DMS153 (cell line): ENCODE measurements around the gene IL12A.

Experiments used
- DNase-seq: peaks from one replicate; lab custom pipeline; 2025; lab: John Stamatoyannopoulos, UW

The IL12A gene

DNA sequence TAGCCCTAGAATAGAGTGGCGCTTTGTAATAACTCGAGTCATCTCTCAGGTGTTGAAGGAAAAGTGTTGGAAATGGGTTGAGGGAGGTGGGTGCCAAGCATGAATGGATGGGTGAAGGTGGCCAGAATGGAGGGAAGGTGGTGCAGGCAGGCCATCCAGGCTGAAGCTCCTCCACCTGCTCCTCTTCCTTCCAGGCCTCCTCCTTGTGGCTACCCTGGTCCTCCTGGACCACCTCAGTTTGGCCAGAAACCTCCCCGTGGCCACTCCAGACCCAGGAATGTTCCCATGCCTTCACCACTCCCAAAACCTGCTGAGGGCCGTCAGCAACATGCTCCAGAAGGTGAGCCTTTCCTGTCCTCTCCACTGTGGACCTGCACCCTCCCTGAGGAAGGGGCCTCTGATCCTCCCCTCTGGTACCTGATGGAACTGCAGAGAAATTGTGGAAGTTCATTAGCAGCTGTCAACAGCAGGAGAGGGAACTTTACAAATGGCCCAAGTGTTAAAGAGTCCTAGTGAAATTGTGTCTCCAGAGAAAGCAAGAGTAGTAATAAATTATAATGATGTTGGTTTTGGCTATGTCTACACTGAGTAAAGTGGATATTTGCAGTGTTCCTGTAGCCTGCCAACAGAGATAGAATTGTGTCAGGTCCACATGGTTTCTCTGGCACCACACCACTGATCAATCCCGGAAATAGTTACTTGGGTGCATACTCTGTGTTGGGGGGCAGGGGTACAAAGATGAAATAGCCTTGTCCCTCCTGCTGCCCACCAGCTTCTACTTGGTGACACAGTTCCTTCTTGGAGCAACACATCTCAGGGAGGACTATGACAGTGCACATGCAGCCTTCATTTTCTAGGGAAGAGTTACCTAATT is 1.6 kb downstream of the IL12A start:
- no peak for DNase-seq

GRCh38 chr3:159991591-159991990 is 3.0 kb downstream of the IL12A start:
- DNase-seq = no peak

GRCh38 chr3:159992589-159992988 is 4.0 kb downstream of the IL12A start:
- no peak for DNase-seq

DNA sequence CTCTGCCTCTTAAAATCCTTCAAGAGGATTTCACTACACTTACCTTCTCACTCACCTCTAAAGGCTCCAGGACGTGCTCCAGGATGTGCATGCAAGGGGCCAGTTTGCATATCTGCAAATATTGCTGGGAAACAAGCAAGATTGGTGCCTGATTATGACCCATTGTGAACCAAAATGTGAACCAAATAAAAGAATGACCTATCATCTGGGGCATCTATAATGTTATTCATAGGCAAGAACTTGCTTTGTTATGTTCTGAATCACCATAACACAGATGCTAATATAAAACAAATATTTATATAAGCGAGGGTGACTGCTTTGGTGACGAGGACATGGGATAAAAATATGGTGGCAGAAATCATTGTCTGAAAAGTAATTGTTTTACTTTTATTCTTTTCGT is 5.5 kb downstream of the IL12A start:
- DNase-seq = no peak

DNA sequence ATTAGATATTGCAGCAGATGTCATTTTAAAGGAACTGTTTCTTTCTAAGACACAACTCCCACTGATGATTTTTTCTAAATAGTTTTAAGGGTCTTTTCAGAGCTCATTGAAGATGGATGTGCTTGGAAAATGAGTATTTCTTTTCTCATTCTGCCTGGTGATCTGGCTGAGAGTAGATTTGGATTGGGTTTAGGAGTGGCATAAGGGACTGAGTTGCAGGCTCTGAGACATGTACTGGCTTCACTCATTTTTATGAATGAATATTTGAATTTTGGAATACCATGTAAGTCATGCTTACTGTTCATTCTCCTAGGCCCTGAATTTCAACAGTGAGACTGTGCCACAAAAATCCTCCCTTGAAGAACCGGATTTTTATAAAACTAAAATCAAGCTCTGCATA is 6.5 kb downstream of the IL12A start:
- DNase-seq = no peak

DNA sequence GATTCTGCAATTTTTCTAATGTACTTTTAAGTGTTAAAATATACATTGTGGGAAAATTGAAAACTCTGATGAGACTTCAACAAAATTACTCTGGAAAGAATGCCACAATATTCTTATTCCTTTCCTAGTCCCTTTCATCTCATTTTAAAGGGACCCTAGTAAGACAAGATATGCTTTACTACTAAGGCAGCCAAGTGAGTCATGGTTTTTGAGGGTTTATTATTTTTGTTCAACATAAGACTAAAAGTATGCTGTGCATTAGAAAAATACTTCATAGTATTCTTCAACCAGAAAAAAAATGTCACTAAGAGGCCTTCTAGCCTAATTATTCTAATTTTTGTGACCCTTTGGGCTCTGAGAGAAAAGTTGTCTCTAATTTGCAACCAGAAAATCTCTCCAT is 7.4 kb downstream of the IL12A start:
- no peak for DNase-seq

GRCh38 chr3:159996959-159997358 is 8.3 kb downstream of the IL12A start:
- no peak for DNase-seq

DNA sequence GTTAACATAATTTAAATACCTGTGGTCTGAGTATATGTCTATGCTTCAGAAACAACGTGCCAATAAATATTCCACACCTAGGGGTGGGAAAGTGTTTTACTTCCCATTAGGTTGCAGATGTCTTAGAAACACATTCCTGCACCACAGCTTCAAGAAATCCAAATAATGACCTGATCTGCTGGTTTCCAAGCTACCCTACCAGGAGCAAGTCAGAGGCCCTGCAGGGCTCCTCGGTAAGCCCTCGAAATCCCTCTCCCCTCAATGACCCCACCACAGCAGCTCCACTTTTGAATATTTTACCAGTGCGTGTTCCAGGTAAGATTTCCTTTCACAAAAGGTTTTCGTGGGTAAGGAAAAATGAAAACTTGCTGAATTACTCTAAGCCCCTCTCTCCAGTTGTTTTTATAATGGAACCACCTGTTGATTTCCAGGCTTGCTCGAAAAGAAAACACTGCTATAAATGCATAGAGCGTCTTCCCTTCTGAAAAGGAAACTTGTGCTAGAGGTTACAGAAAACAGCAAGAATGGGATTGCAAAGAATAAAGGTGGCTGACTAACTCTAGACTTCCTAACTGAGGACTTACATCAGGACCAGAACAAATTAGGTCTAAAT is 12.6 kb downstream of the IL12A start:
- DNase-seq = no peak

DNA sequence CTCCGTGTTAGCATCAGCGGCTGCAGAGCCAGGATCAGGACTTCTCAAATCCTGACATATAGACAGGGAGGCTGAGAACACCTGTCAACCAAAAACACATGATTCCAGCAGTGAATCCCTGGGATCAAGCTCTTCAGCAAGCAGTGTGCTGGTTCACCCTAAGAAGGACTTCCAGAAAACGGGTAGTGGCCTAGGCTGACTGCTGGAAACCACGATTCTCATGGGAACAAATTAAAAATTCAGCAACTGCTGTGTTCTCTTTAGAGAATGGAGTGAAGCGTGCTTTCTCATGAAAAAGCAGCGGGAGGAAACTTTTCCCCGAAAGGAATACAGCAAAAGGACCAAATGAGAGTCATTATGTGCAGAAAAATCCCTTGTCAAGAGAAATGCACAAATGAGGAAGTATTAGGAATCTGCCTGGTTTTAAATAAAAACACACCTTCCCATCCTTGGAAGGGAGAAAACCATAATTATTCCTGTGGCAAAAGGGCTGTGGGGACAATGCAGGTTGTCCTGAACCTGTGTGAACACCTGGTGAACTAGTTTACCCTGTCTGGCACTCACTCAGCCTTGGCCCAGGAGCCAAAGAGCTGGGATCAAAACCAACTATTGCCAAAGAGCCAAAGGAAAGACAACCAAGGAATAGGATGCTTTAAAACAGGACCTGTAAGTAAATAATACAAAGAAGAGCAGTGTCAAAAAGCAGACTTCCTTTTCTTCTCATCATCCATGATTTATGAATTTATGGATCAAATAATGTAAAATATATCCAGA is 13.4 kb downstream of the IL12A start:
- no peak for DNase-seq

GRCh38 chr3:160003520-160004128 is 15.0 kb downstream of the IL12A start:
- no peak for DNase-seq

DNA sequence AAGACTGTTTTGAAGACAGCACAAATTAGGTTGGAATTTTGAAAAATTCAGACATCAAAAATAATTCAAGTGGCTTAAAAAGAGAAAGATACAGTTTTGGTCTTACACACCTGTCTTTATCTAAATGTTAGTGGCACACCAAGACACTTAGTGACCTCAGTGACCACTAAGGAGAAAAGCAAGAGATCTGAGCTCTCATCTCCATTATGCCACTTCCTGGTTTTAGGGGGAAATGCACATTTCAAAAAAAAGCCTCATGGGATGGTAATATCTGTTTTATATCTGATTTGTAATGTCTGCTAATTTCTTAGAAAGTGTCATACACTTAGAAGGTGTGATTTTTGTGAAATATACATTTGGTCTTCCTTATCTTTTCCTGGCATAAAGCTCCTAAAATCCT is 16.4 kb downstream of the IL12A start:
- DNase-seq = no peak

GRCh38 chr3:160006282-160007163 is 17.9 kb downstream of the IL12A start:
- DNase-seq = no peak

DNA sequence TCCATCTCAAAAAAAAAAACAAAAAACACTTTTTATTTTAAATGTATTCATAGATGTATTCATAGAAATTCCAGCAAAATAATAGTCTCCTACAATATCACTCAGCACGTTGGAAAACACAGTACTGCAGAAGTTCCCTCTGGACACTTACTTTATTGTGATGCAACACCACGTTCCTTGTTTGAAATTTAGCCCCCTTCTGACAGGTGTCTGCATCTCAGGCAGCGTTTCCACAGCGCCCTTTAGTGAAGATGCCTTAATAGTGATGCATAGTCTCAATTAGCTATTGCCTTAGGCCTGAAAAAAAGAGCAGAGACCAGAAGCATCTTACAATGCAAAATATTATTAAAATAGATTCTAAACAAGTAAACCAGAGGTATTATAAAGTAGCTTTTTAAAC is 20.3 kb downstream of the IL12A start:
- no peak for DNase-seq

DNA sequence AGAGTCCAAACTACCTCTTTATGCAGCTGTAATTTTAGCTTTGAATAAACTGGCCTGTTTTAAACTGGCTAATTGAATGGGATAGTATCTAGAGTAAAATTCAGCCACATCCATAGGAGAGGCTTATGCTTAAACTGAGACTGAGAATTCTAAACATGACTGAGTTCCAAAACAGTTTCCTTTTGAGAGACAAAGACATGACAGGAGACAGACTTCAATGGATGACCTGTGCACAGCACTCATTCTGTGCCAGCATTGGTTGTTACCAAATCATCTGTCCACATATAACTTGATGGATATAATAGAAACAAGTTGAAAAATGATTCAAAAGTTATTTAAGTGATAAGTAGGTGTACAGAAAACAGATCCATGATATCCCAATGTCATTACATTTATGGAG is 20.9 kb downstream of the IL12A start:
- no peak for DNase-seq

DNA sequence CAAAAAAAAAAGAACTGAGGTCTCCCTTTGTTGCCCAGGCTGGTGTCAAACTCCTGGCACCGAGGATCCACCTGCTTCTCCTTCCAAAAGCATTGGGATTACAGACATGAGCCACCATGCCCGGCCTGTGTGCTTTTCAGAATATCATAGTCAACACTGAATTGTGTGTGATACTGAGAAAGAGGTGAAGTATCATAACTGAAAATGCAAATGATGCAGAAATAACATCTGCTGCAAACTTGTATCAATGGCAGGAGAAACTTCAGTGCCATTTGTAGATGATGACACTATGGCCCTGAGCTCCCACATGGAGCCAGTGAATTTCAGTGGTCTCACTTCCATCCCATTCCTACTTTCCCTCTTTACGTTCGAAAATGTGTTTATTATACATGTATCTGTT is 21.9 kb downstream of the IL12A start:
- no peak for DNase-seq

DNA sequence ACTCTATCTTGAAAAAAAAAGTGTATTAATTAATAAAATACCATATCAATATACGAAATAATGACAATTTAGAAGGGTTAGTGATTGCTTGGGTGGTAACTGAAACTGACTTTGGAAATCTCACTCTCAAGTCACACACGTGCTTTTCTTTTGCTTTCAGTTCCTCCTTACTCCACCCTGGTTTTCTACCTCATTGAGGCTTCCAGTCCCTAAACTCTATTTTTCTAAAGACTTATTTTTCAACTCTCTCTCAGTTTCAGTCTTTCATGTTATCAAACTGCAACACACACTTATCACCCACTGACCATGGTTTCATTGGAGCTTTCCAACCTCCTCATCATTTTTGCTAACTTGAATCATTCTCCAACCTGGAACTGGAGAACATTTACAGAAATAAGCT is 23.5 kb downstream of the IL12A start:
- DNase-seq = no peak

DNA sequence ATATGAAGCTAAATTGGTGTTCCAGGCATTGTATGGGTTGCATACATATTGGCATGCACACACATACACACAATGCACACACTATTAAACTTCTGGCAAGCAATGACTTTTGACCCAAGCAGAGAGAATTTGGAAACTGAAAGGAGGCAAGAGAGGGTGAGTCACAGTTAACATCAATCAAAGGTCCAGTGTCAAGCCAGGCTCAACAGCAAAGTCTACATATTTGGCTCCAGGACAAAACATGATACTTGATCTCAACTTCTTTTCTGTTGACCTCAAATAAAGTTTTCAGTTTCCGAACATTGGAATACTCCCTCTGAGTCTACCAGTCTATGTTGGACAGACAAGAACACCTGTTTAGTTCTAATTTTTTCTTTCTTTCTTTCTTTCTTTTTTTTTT is 28.3 kb downstream of the IL12A start:
- no peak for DNase-seq

DNA sequence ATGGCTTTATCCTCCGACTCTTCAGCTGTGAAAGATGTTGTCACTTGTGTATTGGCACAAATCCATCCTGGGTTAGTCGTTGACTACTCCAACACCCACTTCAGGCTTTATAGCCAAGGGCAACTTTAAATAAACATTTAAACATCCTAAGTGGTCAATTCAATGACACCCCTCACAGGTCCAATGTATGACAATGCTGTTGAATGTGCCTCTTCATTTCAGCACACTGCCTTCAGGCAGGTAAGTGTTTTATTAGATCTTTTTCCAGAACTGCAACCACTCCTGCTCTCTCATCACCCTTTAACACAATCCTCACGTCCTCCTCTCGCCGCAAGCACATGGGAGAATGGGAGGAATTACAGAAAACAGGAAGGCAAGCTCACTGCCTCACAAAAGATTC is 30.3 kb downstream of the IL12A start:
- DNase-seq = peak; percentile 51

DNA sequence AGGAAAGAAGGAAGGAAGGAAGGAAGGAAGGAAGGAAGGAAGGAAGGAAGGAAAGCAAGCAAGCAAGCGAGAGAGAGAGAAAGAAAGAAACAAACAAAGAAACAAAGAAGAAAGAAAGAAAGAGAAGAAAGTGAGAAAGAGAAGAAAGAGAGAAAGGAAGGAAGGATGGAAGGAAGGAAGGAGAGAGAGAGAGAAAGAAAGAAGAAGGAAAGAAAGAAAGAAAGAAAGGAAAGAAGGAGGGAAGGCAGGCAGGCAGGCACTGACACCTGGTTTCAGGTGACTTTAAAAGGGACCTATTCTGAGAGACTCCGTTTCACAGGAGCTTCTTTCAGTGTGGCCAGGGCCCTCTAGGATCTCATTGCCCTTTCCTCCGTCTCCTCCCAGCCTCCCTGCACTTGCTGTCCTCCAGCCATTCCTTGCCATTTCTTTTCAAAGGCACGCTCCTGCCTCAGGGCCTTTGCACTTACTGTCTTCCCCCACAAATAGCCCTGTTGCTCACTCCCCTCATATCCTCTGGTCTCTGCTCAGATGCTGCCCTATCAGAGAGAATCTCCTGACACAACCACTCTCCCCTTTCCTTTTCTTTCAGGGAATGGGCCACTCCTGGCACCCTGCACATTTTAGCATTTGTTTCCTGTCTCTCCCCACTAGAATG is 31.5 kb downstream of the IL12A start:
- no peak for DNase-seq

- DNase-seq = no peak
These were observed 33.4 kb downstream of the IL12A start for GRCh38 chr3:160022068-160022467.

- DNase-seq = no peak
These were observed 34.8 kb downstream of the IL12A start for GRCh38 chr3:160023476-160023875.
